NCI-H524 (cell line): ENCODE results near the gene UBP1.
"Not testable (repeated sequence)": the region's sequence is repeated elsewhere in the genome, so short reads cannot be mapped to it uniquely, and the experiment has no call there.

Experiments
- DNase-seq, 2 experiments: peaks; one replicate each; lab custom pipeline; 2025; lab: John Stamatoyannopoulos, UW

UBP1 gene

GRCh38 chr3:33440328-33441224, at the start of gene UBP1:
Gene UBP1, minus strand, starts transcription at chr3:33440405. Its CDS starts 557 bp downstream, at chr3:33439848.
- DNase-seq = peak; percentile 99 to 100

- no peak for DNase-seq
These were observed 48.5 kb upstream of the UBP1 start for GRCh38 chr3:33488683-33489082.

- DNase-seq = no peak
These were observed 48.0 kb upstream of the UBP1 start for GRCh38 chr3:33488246-33488645.

GRCh38 chr3:33482111-33482521, 41.9 kb upstream of the UBP1 start:
- DNase-seq = no peak

GRCh38 chr3:33474896-33475295, 34.7 kb upstream of the UBP1 start:
- no peak for DNase-seq

GRCh38 chr3:33473813-33474212, 33.6 kb upstream of the UBP1 start:
- no peak for DNase-seq

GRCh38 chr3:33467786-33468185, 27.6 kb upstream of the UBP1 start:
- no peak for DNase-seq

- no peak for DNase-seq
These were observed 20.9 kb upstream of the UBP1 start for GRCh38 chr3:33461097-33461496.

GRCh38 chr3:33459577-33459976, 19.4 kb upstream of the UBP1 start:
- not testable (repeated sequence) for DNase-seq

GRCh38 chr3:33458446-33458845, 18.2 kb upstream of the UBP1 start:
- no peak for DNase-seq

GRCh38 chr3:33456756-33457155, 16.6 kb upstream of the UBP1 start:
- DNase-seq = no peak

GRCh38 chr3:33453331-33453761, 13.1 kb upstream of the UBP1 start:
- DNase-seq = no peak

GRCh38 chr3:33451994-33452393, 11.8 kb upstream of the UBP1 start:
- not testable (repeated sequence) for DNase-seq

GRCh38 chr3:33447958-33448357, 7.8 kb upstream of the UBP1 start:
- no peak for DNase-seq

GRCh38 chr3:33447256-33447625, 7.0 kb upstream of the UBP1 start:
- DNase-seq = not testable (repeated sequence)

GRCh38 chr3:33442190-33442589, 2.0 kb upstream of the UBP1 start:
- no peak for DNase-seq

- DNase-seq = peak; percentile 70 to 80
These were observed 1.2 kb upstream of the UBP1 start for GRCh38 chr3:33441225-33441976.

- peak in 1 of 2 experiments; percentile 41 for DNase-seq
These were observed 468 bp downstream of the UBP1 start for GRCh38 chr3:33439546-33440327.

- peak in 1 of 2 experiments; percentile 37 for DNase-seq
These were observed 1.2 kb downstream of the UBP1 start for GRCh38 chr3:33438881-33439545.

GRCh38 chr3:33438284-33438668, 1.9 kb downstream of the UBP1 start:
- peak in 1 of 2 experiments; percentile 28 for DNase-seq

- peak in 1 of 2 experiments; percentile 5 for DNase-seq
These were observed 2.5 kb downstream of the UBP1 start for GRCh38 chr3:33437556-33438283.
